ENCODE results near the gene DOCK2. TPM values are rescaled to one million over a fixed set of nuclear protein-coding genes. Genes with fewer than 3 reads are reported as not detected.

Gene DOCK2
- total RNA-seq, 6 donors from 2014 or later: 46.7 to 150 (median 73.8) TPM

DNA sequence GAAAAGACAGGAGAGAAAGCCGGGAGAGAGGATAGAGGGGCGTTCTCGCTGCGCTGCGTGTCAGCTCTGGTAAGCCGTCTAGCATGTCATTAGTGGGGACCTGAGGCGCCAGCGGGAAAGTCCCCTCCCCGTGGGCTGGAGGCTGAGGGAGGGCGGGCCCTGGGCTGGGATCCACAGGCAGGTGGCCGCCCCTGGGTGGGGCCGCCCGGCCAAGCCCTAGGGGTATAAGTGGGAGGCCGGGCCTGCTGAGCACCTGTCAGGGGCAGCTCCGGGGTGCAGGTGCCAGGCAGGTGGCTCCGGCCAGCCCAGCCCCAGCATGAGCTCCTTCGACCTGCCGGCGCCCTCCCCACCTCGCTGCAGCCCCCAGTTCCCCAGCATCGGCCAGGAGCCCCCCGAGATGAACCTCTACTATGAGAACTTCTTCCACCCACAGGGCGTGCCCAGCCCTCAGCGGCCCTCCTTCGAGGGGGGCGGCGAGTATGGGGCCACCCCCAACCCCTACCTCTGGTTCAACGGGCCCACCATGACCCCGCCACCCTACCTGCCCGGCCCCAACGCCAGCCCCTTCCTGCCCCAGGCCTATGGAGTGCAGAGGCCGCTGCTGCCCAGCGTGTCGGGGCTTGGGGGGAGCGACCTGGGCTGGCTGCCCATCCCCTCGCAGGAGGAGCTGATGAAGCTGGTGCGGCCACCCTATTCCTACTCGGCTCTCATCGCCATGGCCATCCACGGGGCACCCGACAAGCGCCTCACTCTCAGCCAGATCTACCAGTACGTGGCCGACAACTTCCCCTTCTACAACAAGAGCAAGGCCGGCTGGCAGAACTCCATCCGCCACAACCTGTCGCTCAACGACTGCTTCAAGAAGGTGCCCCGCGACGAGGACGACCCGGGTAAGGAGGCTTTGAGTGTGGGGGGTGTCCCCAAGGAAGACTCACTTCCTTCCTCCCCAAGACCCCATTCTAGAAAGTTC lies 468.9 kb downstream of the DOCK2 start, which contains the start of gene FOXI1:
TSS of gene FOXI1 (plus strand) at position 256 of the 970 bp plus-strand sequence. CDS start at position 317, 61 bp downstream.
- TF ChIP-seq, protein P1, sequence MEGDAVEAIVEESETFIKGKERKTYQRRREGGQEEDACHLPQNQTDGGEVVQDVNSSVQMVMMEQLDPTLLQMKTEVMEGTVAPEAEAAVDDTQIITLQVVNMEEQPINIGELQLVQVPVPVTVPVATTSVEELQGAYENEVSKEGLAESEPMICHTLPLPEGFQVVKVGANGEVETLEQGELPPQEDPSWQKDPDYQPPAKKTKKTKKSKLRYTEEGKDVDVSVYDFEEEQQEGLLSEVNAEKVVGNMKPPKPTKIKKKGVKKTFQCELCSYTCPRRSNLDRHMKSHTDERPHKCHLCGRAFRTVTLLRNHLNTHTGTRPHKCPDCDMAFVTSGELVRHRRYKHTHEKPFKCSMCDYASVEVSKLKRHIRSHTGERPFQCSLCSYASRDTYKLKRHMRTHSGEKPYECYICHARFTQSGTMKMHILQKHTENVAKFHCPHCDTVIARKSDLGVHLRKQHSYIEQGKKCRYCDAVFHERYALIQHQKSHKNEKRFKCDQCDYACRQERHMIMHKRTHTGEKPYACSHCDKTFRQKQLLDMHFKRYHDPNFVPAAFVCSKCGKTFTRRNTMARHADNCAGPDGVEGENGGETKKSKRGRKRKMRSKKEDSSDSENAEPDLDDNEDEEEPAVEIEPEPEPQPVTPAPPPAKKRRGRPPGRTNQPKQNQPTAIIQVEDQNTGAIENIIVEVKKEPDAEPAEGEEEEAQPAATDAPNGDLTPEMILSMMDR (IDR thresholded peaks at IDR 0.05): no peak
- TF ChIP-seq POLR2A (IDR thresholded peaks at IDR 0.05) (no peak), POLR2AphosphoS5 (IDR thresholded peaks at IDR 0.05) (no peak)
- Histone ChIP-seq H3K27ac (no peak within 1 kb of the TSS), H3K4me3 (no peak within 1 kb of the TSS), H3K4me1 (no peaks in the 10 kb centered on the region), H3K27me3 (no peaks in the 10 kb centered on the region), H3K9me3 (no peaks in the 10 kb centered on the region), H3K36me3 (no peaks in the 10 kb centered on the region)
- DNase-seq: peak; percentile 26 to 81
- 64 to 80% methylated on average over 24 to 47 of the region's 53 CpGs for WGBS, 2 donors
- peak in 1 of 2 donors; percentile 28 for ATAC-seq (ENCODE audit: low FRiP score in 2 of 2)

DNA sequence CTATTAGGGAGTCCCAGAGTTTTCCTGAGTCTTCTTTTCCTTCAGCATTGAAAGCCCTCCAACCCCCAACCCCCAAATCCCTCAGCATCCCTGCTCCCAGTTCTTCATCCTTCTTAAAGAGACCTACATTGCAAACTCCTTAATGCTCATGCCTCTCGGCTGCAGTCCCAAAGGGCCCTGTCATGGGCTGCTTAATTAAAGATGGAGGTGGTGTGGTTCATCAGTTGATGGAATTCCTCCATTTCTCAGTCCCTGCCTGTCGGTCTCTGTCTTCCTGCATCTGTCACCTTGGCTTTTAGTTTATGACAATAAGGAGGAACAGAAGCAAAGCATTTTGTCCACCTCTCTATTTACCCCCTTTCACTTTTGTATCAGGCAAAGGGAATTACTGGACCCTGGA lies 470.6 kb downstream of the DOCK2 start:
- Histone ChIP-seq H3K27me3 (no peaks in the 10 kb centered on the region), H3K9me3 (no peaks in the 10 kb centered on the region), H3K4me3 (no peak overlapping the region), H3K36me3 (no peaks in the 10 kb centered on the region), H3K27ac (no peak overlapping the region), H3K4me1 (no peaks in the 10 kb centered on the region)
- ATAC-seq (ENCODE audit: low FRiP score in 2 of 2): no peak
- DNase-seq: no peak
- TF ChIP-seq, protein P1 (IDR thresholded peaks at IDR 0.05): no peak
- no peak for TF ChIP-seq POLR2AphosphoS5 (IDR thresholded peaks at IDR 0.05)
- no peak for TF ChIP-seq EP300 (IDR thresholded peaks at IDR 0.05)
- no peak for TF ChIP-seq POLR2A (IDR thresholded peaks at IDR 0.05)
- 94% methylated on average over 2 of the region's 2 CpGs for WGBS, 2 donors

DNA sequence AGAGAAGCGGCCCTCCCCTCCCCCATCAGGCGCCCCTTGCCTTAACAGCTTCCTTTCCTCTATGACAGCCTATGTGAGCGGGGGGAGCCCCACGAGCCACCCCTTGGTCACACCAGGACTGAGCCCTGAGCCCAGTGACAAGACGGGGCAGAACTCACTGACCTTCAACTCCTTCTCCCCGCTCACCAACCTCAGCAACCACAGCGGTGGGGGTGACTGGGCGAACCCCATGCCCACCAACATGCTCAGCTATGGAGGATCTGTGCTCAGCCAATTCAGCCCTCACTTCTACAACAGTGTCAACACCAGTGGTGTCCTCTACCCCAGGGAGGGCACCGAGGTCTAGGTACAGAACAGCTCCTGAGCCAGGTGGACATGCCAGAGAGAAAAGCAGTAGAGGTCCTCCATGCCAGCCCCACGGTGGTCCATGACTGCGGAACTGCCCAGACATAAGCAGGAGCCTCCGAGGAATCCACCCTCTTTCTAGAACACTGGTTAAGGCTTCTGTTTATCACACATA lies 471.3 kb downstream of the DOCK2 start:
- ATAC-seq (ENCODE audit: low FRiP score in 2 of 2) (no peak), DNase-seq (peak in 1 of 2 donors; percentile 38)
- H3K36me3 ChIP-seq: no peaks in the 10 kb centered on the region
- no peak for TF ChIP-seq EP300 (IDR thresholded peaks at IDR 0.05)
- TF ChIP-seq, protein P1 (IDR thresholded peaks at IDR 0.05): no peak
- H3K9me3 ChIP-seq: no peaks in the 10 kb centered on the region
- H3K27me3 ChIP-seq: no peaks in the 10 kb centered on the region
- H3K4me3 ChIP-seq: no peak overlapping the region
- no peak overlapping the region for H3K27ac ChIP-seq
- no peaks in the 10 kb centered on the region for H3K4me1 ChIP-seq
- 93 to 96% methylated on average over 11 to 12 of the region's 12 CpGs for WGBS, 2 donors

DNA sequence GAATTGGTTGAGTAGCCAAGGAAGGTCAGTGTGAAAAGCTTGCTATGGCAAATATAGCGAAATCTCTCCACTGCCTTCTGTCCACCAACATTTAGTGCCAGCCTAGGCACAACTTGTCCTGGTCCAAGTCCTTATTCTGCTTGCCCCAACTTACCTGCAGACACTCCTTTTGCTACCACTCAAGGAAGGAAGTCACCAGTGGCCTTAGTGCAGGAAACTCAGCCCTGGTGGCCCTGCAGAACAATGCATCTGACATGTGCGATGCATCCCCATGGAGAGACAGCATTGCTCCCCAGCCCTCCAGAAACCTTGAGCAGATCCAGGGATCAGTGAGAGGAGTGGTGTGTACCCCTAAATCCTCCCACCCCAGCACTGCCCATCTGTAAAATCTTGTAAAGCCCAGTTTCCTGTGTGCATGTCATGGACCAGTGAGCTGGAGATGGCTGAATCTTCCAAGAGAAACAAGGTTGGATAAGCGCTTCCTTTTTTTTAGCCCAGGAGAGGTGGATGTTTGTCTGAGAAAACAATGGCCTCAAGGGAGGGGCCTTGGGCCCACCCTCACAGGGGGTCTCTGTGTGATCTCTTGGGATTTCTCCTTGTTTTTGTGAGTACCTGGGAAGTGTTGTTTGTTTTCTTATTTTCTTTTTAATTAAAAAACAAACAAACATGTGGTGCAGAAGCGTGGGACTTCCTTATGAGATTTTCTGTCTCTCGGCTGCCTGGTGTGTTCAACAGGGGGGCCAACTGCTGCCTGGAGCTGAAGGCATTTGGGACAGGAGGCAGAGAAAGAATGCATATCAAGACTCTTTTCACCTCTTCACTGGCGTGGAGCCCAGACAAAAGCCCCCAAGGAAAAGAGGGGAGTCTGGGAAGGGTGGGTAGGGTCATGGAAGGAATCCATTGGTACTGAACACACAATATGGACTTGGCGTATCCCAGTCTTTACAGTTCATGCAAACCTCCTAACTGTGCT lies 472.3 kb downstream of the DOCK2 start:
- Histone ChIP-seq H3K4me3 (no peak overlapping the region), H3K4me1 (no peaks in the 10 kb centered on the region), H3K27me3 (no peaks in the 10 kb centered on the region), H3K36me3 (no peaks in the 10 kb centered on the region), H3K9me3 (no peaks in the 10 kb centered on the region), H3K27ac (no peak overlapping the region)
- ATAC-seq (ENCODE audit: low FRiP score in 2 of 2) (no peak), DNase-seq (no peak)
- TF ChIP-seq EP300 (IDR thresholded peaks at IDR 0.05) (no peak), POLR2A (IDR thresholded peaks at IDR 0.05) (no peak), POLR2AphosphoS5 (IDR thresholded peaks at IDR 0.05) (no peak)
- TF ChIP-seq, protein P1 (IDR thresholded peaks at IDR 0.05): no peak
- 86 to 89% methylated on average over 6 to 7 of the region's 7 CpGs for WGBS, 2 donors

All from upper lobe of left lung (tissue), 6 donors.